Transverse colon (tissue), 4 donors: Measurements from ENCODE around the gene ITGBL1.

Experiments used
- CTCF ChIP-seq, 5 experiments: fragments of 200-600 bp in 3 of 5; fragments of 450-650 bp in 2 of 5; sonication (generic) in 3 of 5; IDR thresholded peaks; 1 replicate in 2 of 5; 2 replicates in 3 of 5; pipeline ENCODE4 v1.5.1; 2016 to 2017; ENCODE audit warnings: antibody characterized with exemption in 5 of 5, inconsistent platforms in 3 of 5, mild to moderate bottlenecking in 2 of 5, moderate library complexity in 1 of 5
- EP300 ChIP-seq: sonication (generic); formaldehyde crosslinking; IDR thresholded peaks from one replicate; pipeline ENCODE4 v1.6.1; 2017; ENCODE audit warnings: antibody characterized with exemption, low read depth
- POLR2A ChIP-seq: fragments of 450-650 bp; IDR thresholded peaks from one replicate; pipeline ENCODE4 v1.6.1; 2016; ENCODE audit warnings: antibody characterized with exemption, mild to moderate bottlenecking, moderate library complexity
- POLR2AphosphoS5 ChIP-seq, 3 donors: sonication (generic); formaldehyde crosslinking; IDR thresholded peaks; one replicate each; pipeline ENCODE4 v1.6.1; 2016; ENCODE audit warnings: antibody characterized with exemption in 3 of 3

GRCh38 chr13:101429733-101430132, 22.7 kb upstream of the ITGBL1 start:
- TF ChIP-seq POLR2A (no peak), CTCF (IDR thresholded peaks at IDR 0.05) (no peak), POLR2AphosphoS5 (IDR thresholded peaks at IDR 0.05) (no peak), EP300 (no peak)
